Caki2 (cell line): ENCODE data around the gene ASTL. TPM values are rescaled to one million over a fixed set of nuclear protein-coding genes. Genes with fewer than 3 reads are reported as not detected.

Source experiments
- DNase-seq: peaks from one replicate; pipeline ENCODE4 v3.0.0-alpha.2; 2015; ENCODE audit warnings: low read depth
- in situ Hi-C: cut with HindIII; loops from 2 replicates; pipeline ENCODE4 v1.10.0; 2016; ENCODE audit warnings: low sequenced_read_pairs, low pct_unique_long_range_greater_than_20kb, mixed read lengths
- total RNA-seq: library from RNA; depleted of rRNA; stranded (reverse); fragments of >200 nt; shearing (Covaris generic); gene quantifications from 2 replicates; pipeline ENCODE4 v1.2.3, GENCODE V29; 2014; ENCODE audit warnings: low replicate concordance; rRNA removed

Gene ASTL
- not detected in 2 replicates for total RNA-seq

- DNase-seq = no peak
- in situ Hi-C loops = no loop called here
These were observed at the start of gene ASTL for GRCh38 chr2:96138179-96139145. Gene ASTL (minus strand): TSS chr2:96138502. CDS start chr2:96138436, 66 bp downstream.

DNA sequence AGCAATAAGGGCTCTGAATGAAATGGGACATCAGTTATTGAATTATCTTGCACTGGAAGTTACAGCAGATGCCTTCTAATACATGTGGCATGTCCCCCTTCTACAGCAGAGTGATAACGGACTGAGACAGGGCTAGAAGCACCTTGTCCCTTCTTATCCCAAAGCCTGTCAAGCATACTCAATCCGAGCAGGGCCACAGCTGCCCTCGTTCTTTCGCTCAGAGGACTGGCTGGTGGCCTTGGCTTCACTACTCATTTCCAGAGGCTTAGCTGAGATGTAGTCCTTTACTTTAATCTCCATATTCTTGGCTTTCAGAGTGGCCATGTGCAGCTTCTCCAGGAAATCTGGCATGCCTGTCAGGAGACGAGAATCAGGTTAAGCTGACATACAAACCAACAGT, 48.3 kb upstream of the ASTL start:
- in situ Hi-C loops = no loop called here

GRCh38 chr2:96185516-96185915, 47.2 kb upstream of the ASTL start:
- DNase-seq = no peak
- in situ Hi-C loops = no loop called here

More for the DNA sequence above, 48.3 kb upstream of the ASTL start:
- DNase-seq = no peak

DNA sequence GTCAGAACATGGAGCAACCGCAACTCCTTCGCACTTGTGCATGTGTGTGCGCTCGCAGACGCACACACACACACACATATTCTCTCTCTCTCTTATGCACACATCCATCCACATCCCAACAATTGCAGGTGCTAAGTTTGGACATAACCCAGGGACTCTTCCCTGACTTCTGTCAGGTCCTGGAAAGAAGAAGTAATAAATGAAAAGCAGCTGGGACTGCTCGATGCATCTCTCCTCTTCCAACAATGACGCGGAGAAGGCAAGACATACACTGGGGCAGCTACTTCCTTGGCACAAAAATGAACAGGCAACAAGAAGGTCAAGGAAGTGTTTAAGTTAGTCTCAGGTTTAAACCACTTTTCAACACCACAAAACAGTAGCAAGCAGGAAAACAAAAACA, 46.7 kb upstream of the ASTL start:
- in situ Hi-C loops = no loop called here

DNA sequence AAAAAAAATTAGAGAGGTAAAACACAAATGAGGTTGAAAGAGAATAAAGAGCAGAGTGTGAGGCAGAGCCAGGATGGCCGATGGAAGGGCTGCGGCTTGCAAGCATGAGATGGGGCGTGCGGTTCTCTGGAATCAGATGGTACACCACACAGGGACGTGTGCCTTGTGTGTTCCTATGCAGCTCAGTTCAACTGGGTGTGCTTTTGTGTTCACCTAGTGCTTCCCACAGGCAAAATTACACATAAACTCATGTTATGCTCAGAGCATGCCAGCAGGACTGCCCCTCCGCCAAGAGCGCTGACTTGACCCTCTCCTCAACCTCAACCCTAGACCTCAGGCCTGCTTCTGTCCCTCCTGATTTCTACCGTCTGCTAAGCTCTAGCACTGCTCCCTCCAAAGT, 45.9 kb upstream of the ASTL start:
- in situ Hi-C loops = no loop called here
- DNase-seq = no peak

More for the DNA sequence above, 46.7 kb upstream of the ASTL start:
- DNase-seq = no peak

DNA sequence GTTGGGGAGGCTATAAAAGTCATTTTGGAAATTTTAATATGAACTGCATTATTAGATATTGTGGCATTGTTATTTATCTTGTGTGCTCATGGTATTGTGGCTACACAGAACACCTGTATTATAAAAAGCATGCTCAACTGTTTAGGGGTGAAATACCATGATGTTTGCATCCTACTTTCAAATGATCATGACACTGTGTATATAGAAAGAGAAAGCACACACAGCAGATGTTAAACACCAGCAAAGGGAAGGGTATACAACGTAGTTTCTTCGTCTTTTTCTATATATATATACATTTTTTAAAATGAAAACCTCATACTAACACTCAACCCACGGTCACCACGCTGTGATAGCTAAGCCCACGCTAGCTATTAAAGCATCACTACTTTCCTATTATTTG, 43.2 kb upstream of the ASTL start:
- in situ Hi-C loops = no loop called here
- no peak for DNase-seq

DNA sequence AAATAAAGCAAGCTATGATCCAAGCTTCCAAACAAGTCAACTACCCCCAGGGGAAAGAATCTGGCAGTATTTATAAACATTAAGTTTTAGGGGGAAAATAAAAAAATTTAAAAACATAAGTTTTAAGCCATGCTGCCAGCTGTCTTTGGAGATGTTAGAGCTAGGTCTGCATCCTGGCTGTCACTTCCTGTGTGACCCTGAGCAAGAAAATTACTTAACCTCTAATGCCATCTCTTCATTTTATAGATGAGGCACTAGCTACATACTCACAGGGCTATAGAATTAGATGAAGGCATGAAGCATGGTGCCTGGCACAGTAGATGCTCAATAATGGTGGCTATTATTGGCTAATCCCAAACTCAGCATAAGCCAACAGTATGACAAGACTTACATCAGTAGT, 42.2 kb upstream of the ASTL start:
- in situ Hi-C loops = no loop called here
- DNase-seq = no peak

DNA sequence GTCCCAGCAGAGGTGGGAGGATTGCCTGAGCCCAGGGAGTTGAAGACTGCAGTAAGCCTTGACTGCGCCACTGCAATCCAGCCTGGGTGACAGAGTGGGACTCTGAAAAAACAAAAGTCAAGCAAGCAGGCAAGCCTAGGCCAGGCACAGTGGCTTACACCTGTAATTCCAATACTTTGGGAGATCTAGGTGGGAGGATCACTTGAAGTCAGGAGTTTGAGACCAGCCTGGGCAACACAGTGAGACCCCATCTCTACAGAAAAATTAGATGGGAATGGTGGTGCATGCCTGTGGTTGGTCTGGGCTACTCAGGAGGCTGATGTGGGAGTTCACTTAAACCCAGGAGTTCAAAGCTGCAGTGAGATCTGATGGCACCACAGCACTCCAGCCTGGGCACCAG, 41.7 kb upstream of the ASTL start:
- DNase-seq = no peak
- in situ Hi-C loops = no loop called here

DNA sequence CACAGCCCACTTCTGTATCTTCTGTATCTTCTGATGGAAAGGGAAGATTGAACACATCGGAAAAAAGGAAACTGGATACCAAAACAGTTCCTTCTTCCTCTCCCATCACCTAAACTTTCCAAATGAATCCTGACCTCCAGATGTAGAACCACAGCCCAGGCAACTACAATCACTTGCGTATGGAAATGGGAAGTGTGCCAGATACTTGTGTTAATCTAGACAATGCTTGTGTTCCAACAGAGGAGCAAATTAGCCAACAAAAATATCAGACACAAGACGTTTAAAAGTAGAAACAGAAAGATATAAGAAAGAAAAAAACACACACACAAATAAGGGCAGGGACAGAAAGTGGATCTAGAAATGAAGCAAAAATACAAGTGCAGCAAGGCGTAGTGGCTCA, 38.4 kb upstream of the ASTL start:
- no peak for DNase-seq
- in situ Hi-C loops = no loop called here

DNA sequence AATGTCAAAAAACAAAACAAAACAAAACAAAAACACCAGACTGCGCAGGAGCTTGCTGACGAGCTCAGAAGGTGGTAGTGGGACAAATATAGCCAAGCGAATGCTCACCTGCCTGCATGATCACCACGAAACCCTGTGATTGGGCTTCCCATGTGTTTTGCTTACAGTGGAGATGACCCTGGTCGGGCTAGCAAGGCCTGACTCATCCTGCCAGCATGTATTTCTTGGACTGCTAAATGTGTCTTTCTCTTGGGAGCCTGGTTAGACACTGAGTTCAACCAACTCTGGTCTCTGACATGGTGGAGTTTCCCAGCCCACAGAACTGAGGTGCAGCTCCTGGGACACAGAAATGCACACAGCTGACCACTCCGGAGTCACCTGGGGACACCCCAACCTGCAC, 37.6 kb upstream of the ASTL start:
- no peak for DNase-seq
- in situ Hi-C loops = no loop called here

- in situ Hi-C loops = no loop called here
- peak; percentile 60 for DNase-seq
These were observed 36.2 kb upstream of the ASTL start for GRCh38 chr2:96174251-96175144.

GRCh38 chr2:96171831-96172230, 33.5 kb upstream of the ASTL start:
- no peak for DNase-seq
- in situ Hi-C loops = no loop called here

- no peak for DNase-seq
- in situ Hi-C loops = no loop called here
These were observed 32.3 kb upstream of the ASTL start for GRCh38 chr2:96170626-96171025.

DNA sequence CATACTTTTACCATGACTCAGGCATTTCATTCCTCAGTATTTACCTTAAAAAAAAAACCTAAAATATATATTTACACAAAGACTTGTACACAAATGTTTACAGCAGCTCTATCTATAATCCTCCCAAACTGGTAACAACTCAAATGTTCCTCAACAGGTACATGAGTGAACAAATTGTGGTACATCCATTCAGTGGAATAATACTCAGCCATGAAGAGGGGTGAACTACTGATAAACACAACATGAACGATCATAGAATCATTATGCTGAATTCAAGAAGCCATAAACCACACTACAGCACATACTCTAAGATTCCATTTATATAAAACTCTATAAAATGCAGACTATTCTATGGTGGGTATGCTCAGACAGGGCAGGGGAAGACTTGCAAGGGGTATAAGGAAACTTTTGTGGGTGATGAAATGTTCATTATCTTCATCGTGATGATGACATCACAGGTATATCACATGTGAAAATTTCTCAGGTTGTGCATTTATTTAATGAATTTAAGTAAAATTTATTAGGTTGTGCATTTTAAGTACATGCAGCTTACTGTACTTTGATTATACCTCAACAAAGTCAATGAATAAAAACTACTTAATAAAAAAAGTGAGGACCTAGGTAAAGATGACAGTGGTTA, 31.7 kb upstream of the ASTL start:
- no peak for DNase-seq
- in situ Hi-C loops = no loop called here

DNA sequence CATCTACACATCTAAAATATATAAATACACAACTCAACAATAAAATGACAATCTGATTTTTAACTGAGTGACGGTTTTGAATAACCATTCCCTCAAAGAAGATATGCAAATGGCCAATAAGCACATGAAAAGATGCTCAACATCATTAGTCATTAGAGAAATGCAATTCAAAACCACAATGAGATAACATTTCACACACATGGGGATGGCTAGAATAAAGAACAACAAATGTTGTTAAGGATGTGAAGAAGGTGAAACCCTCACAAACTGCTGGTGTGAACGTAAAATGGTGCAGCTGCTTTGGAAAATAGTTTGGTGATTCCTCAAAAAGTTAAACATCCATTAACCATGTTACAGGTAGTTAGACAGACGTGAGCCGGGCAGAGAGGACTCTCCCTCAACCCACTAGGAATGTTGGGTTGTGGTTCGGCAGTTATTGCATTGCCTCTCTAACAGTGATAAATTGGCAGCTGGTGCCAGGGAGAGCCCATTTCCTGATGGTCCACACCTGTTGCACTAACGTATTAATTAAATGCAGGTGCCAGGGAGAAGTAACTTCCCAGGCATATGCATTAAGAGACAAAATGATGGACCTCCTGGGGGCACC, 29.2 kb upstream of the ASTL start:
- no peak for DNase-seq
- in situ Hi-C loops = no loop called here

GRCh38 chr2:96164459-96165184, 26.3 kb upstream of the ASTL start:
- DNase-seq = no peak
- in situ Hi-C loops = no loop called here

DNA sequence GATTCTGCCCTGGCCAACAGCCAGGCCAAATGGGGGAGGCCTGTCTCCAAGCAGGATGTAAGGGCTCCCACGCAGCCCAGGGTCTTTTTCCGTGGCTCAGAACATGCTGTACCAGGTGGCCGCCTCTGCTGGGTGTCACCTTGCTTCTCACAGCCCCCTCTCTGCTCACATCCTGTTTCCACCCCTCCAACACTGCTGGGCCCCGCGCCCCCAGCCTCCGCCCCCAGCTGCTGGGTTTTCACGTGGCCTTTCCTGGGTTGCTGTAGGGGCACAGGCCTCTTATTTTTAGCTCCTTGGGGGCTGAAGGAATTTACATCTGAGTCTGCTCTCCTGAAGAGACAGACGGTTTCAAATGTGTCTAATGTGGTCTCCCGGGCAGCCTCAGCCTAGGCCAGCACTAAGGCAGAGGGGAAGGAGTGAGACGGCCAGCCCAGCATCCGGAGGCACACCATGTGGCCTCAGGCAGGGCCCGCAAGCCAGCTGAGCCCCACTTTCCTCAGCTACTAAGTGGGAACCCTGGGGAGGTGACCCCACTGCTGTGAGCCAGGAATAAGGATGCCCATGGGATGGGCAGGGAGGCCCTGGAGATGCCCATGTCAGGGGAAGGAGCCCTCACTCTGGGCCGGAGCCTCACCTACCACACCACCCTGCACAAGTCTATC, 25.6 kb upstream of the ASTL start:
- DNase-seq = no peak
- in situ Hi-C loops = no loop called here
